Measurements from ENCODE around the gene HLF.

HLF gene

GRCh38 chr17:55332296-55333041 is 67.7 kb downstream of the HLF start:
- no peak for DNase-seq (ENCODE audit: low spot score)

GRCh38 chr17:55334285-55334684 is 69.5 kb downstream of the HLF start:
- DNase-seq (ENCODE audit: low spot score), result no peak

GRCh38 chr17:55334881-55335540 is 70.3 kb downstream of the HLF start:
- DNase-seq (ENCODE audit: low spot score), result no peak

- no peak for DNase-seq (ENCODE audit: low spot score)
These were observed 70.9 kb downstream of the HLF start for GRCh38 chr17:55335625-55336024.

- no peak for DNase-seq (ENCODE audit: low spot score)
These were observed 71.7 kb downstream of the HLF start for GRCh38 chr17:55336426-55336825.

- DNase-seq (ENCODE audit: low spot score), result no peak
These were observed 75.4 kb downstream of the HLF start for GRCh38 chr17:55340176-55340575.

- no peak for DNase-seq (ENCODE audit: low spot score)
These were observed 75.9 kb downstream of the HLF start for GRCh38 chr17:55340686-55341085.

- DNase-seq (ENCODE audit: low spot score), result no peak
These were observed 76.7 kb downstream of the HLF start for GRCh38 chr17:55341432-55341831.

- DNase-seq (ENCODE audit: low spot score), result no peak
These were observed 78.2 kb downstream of the HLF start for GRCh38 chr17:55342800-55343585.

GRCh38 chr17:55343900-55344513 is 79.2 kb downstream of the HLF start:
- no peak for DNase-seq (ENCODE audit: low spot score)

GRCh38 chr17:55344514-55344997 is 79.8 kb downstream of the HLF start:
- no peak for DNase-seq (ENCODE audit: low spot score)

GRCh38 chr17:55345132-55345531 is 80.4 kb downstream of the HLF start:
- no peak for DNase-seq (ENCODE audit: low spot score)

GRCh38 chr17:55346658-55347057 is 81.9 kb downstream of the HLF start:
- no peak for DNase-seq (ENCODE audit: low spot score)

- DNase-seq (ENCODE audit: low spot score), result no peak
These were observed 82.6 kb downstream of the HLF start for GRCh38 chr17:55347341-55347740.

- DNase-seq (ENCODE audit: low spot score), result peak; percentile 72
These were observed 84.1 kb downstream of the HLF start for GRCh38 chr17:55348749-55349354.

GRCh38 chr17:55350825-55351205 is 86.1 kb downstream of the HLF start:
- no peak for DNase-seq (ENCODE audit: low spot score)

GRCh38 chr17:55351226-55351625 is 86.5 kb downstream of the HLF start:
- no peak for DNase-seq (ENCODE audit: low spot score)

GRCh38 chr17:55354010-55354409 is 89.2 kb downstream of the HLF start:
- no peak for DNase-seq (ENCODE audit: low spot score)

GRCh38 chr17:55354941-55355340 is 90.2 kb downstream of the HLF start:
- DNase-seq (ENCODE audit: low spot score), result no peak

GRCh38 chr17:55356434-55357328 is 91.9 kb downstream of the HLF start:
- DNase-seq (ENCODE audit: low spot score), result peak; percentile 66

GRCh38 chr17:55360971-55361370 is 96.2 kb downstream of the HLF start:
- no peak for DNase-seq (ENCODE audit: low spot score)

Data from cerebellar cortex (tissue), 1 donor.